Stimulated activated CD4-positive, alpha-beta T cell treated with anti-CD3 and anti-CD28 coated beads, Interleukin-1b, Interleukin-23, amount 100 ng/mL, for 1 hour (primary cell): ENCODE results near the gene LPP.

Experiments
- DNase-seq, 2 donors: peaks; one replicate each; pipeline ENCODE4 v3.0.0-alpha.2; 2020; ENCODE audit warnings: low read depth in 2 of 2

The LPP gene

DNA sequence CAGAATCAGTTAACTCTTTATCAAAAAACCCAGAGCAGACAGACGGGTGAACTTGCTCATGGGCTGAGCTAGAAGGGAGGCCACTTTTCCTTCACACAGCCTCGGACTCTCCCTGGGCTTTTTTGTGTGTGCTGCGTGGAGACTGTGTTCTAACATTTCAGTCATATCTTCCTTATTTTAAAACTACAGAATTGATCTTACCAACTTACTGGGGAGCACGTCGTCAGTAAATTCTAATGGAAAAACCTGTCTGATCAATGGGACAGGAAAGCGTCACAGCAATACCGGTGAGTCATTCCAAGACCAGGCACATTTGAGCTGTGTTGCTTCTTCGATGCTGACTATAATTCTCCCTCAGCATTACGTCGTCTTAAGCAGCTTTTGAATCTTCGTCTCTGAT is 145.1 kb downstream of the LPP start:
- no peak for DNase-seq

DNA sequence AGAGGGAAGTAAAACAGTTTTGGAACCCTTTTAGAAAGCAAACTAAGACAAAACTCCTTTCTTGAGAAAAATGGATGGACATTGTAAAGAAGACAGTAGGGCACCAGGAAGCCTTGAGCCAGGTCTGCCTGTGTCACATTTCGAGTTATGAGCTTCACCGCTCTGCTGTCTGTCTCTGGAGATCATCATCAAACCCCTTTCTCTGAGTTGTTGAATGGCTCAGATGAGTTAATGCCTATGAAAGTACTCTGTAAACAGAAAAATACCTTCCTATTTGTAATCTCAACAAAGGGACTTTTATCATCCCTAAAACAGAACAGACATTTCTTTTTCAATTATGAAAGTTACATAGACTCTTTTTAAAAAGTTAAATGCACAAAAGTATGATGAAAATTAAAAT is 145.8 kb downstream of the LPP start:
- no peak for DNase-seq

DNA sequence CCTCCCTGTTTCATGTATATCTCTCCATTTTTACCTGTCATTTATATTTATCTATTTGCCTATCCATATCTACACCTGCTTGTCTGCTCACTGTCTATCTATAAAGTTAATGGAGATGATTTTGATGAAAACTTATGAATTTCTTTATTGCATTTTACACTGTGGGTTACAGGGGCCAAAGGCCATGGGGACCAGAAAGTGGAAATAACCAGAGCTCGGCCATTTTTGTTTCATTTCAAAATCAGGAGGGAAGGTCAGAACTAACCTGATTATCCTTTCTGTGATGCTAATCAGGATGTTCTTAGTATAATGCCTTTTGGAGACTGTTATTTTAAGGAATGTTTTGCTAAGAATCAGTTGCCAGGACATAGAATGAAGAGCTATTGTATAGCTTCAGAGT is 147.2 kb downstream of the LPP start:
- no peak for DNase-seq

DNA sequence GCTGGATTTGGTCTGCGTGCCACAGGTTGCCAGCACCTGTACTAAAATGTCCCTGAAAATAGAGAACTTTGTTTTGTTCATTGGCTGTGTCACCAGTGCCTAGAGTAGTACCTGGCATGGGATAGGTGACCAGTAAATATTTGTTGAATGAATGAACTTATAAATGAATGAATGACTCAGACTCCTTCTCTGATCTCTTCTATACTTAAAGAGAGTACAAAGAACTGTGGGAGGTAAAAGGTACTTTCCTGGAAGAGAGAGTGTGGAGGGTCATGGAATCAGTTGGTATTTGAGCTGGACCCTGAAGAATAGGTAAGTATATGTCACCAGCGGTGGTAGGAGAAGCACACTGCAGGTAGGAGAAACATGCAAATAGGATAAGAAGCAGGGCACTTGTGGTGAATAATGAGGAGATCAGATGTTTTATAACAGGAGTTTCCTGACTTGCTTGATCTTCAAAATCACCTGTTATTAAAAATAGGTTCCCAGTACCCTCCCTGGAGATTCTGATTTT is 149.4 kb downstream of the LPP start:
- DNase-seq, result no peak

DNA sequence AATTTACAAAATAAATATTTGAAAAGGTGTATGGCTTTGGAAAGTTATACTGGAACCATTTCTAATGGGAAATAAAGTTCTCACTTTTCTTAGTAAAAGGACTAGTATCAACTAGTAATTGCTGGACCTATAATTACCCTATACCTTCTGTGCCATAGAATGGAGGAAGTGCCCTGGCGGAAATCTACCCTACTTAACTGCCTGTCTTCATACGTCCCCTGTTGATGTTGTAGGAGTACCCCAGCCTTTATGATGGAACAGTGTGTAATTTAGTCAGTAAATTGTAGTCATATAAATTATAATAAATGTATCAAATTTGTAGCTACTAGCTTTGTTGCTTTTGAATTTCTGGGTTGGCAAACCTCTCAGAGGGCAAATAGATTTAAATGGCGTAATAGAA is 149.9 kb downstream of the LPP start:
- DNase-seq, result no peak

DNA sequence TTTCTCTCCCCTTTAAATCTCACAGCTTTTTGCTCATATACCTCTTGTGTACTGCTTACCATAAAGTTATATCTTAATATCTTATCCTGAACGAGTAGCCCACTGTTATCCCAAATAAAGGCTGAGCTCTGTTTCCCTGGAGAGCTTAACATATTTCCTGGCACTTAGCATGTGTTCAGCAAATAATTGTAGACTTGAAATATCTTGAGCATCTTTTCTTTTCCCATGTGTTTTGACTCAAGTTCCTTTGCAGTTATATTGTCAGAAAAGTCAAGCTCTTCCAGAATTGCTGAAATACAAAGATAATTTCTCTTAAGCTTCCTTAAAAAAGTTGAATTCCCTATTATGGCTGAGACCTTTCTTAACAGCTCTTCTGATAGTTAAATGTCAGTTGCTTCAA is 150.5 kb downstream of the LPP start:
- DNase-seq, result no peak

DNA sequence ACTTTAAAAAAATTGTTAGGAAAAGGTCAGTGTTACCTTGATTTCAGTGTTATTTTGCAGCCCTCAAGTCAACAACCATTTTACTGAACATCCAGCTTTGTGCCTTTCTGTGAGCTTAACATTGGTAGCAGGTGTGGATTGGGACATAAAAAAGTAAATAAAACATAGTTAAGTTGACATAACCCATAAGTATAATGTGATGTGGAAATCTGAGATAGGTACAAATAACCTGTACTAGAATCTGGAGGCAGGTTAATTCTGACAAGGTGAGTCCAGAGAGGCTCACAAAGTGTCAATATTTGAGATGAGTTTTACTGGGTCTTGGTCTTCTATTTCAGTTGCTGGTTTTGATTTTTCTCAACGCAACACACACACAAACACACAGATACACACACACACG is 151.3 kb downstream of the LPP start:
- no peak for DNase-seq

DNA sequence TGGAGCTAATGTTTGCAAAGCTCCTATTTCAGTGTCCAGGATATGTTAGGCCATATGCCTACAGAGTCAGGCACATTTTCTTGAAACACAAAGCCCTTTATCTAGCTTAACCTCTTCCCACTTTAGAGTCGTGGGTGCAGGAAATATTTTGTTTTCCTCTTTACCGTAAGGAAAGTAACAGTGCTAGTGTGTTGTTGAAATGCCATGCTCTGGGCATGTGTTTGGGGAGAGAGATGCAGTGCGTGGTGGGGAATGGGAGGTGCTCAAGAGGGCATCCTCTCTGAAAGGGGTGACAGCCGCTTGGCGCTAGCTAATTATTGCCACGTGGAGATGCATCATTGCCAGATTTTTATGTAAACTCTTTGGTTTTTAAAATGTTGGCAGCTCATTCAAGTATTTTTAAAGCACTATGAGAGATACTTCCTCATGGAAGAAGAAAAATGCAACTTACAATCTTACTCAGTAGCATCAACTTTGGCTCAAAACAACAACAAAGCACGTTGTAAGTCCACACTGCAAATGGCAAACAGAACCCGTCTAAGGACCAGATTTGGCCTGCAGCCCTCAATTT is 152.6 kb downstream of the LPP start:
- DNase-seq, result no peak

DNA sequence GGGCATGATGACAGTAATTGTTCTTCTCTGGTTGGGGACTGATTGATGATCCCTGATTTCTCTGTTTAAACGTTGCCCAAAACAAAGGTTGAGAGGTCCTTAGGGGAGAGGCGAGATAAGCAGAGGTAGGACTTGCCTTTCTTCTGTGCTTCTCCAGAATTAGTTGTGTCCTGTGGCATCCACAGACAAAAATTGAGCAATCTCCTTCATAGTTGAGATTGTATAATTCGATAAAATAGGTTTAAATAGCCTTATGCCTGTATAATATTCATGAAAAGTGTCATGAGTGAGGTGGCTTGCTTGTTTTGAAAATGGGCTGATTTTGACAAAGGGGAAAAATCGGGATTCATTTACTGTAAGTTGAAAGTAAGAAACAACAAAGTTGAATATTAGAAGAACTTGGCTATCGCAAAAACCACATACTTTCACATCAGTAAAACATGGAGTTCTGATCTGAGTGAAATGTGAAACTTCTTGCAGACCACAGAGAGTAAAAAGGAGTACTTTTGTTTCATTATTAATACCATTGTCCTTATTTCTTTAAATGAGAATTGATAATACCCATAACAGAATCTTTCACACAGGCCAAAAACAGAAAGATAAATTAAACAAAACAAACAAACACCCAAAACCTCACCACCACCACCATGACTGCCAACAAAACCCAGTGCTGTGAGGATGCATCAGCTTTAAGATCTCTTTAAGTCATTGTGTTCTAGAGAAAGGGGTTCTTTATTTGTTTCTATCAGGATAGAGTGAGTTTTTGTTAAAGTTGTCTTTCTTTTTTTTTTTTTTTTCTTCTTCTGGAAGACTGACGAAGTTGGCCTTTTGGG is 155.7 kb downstream of the LPP start:
- DNase-seq, result no peak

DNA sequence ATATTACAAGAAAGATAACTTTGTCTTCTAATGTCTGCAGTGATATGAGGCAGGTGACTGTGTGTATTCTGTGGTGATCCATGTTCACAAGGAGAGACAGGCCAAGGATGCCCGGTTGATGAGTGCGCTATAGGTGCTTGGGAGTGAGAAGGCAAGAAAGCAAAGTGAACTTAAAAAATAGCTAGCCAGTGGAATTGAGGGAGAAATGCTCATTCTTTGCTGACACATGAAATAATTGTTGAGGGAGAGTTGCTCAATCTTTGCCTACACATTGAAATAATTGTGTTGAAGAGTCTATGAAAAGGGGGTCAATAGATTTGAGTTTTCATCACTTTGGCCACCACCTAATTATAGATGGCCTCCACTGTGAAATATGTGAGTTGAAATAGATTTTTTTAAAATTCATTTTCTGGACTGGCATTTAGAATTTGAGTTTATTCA is 156.3 kb downstream of the LPP start:
- no peak for DNase-seq

DNA sequence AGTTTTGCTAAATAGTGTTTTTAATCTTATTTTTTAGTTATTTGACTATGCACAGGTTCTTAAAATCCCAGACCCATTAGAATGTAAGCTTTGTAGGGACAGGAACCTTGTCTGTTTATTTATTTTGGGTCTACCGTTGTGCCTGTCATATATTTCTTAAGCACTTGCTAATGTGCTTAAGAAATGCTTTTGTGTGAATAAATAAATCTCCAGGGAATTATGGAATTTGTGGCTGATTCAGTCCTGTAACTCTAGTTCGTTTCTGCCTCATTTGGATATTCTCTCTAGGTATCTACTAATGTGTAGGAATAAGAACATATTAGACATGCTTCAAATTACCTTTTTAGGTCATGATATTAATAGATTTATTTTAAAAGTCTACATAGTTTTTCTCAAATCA is 161.6 kb downstream of the LPP start:
- DNase-seq, result no peak

DNA sequence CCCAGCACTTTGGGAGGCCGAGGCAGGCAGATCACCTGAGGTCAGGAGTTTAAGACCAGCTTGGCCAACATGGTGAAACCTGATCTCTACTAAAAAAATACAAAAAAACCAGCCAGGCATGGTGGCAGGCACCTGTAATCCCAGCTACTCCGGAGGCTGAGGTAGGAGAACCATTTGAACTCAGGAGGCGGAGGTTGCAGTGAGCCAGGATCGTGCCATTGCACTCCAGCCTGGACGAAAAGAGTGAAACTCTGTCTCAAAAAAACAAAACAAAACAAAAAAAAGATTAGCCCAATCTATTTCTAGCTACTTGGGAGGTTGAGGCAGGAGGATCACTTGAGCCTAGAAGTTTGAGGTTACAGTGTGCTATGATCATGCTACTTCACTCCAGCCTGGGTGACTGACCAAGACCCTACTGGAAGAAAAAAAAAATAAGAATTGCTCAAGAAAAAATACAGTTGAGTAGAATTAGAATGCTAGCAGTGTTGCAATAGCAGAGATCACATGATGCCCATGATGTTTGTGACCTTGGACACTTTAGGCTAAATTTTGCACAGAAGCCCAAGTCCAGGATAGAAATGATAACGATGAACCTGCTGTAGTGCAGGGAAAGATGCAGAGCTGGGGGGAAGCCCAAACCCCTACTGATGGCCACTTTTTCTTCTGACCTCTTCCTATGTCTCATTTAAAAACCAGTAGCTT is 162.2 kb downstream of the LPP start:
- no peak for DNase-seq

DNA sequence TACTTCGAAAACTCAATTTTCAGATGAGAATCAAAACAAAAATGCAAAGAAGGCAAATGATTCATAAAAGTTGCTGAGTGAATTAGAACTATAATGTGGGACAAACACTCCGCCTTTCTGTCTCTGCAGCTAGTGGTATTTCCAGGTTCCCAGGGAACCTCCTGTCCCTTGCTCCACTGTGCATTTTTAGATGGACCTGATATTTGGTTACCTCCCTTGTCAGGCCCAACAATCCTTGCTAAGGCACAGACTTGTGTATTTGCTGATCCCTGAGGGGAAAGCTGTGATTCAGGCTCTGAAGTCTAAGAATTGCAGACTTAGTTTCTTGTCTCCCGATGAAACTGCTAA is 162.7 kb downstream of the LPP start:
- DNase-seq, result no peak

DNA sequence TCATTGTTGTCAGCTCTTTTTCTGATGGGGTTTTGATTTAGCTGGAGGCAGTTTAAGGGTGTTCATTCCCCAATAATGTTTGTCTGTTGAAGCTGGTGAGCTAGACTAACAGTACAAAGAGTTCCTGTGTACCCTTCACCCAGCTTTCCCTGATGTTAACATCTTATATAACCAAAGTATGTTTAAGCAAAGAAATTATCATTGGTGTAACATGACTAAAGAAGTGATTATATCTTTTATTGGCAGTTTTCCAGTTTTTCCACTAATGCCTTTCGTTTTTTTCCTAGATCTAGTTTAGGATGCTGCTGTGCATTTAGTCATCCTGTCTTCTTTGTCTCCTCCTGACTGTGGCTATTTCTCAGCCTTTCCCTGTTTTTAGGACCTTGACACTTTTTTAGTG is 165.6 kb downstream of the LPP start:
- DNase-seq, result no peak

DNA sequence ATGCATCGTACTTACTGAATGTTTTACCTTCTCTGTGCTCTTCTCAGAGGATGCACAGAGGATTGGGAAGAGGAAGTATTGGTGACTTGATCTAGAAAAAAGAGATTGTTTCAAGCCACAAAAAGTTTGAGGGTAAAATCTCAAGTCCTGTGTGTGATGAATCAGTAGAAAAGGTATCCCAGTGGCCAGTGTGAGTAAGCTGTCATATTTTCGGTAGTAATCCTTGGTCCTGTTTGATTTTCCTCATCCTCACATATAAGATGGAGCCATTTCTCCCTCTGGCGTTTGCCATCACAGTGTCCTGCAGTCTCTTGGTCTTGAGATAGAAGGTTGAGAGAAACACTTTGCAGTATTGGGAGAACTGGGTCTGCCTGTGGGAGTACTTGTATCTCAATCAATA is 166.8 kb downstream of the LPP start:
- no peak for DNase-seq

DNA sequence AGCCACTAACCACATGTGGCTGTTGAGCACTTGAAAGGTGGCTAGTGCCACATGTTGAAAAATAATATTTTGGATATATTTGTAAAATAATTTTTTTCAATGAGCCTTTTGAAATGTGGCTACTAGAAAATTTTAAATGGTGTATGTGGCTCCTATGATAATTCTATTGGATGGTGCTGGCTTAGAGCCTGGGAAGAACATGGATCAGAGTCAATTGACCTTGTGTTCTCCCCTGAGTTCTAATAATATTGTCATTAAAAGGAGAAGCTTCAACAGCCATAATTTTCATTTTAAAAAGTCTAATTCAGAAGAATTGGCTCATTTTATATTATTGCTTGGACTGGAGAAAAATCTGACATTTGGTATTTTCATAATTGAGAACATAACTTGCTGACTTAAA is 167.3 kb downstream of the LPP start:
- no peak for DNase-seq

DNA sequence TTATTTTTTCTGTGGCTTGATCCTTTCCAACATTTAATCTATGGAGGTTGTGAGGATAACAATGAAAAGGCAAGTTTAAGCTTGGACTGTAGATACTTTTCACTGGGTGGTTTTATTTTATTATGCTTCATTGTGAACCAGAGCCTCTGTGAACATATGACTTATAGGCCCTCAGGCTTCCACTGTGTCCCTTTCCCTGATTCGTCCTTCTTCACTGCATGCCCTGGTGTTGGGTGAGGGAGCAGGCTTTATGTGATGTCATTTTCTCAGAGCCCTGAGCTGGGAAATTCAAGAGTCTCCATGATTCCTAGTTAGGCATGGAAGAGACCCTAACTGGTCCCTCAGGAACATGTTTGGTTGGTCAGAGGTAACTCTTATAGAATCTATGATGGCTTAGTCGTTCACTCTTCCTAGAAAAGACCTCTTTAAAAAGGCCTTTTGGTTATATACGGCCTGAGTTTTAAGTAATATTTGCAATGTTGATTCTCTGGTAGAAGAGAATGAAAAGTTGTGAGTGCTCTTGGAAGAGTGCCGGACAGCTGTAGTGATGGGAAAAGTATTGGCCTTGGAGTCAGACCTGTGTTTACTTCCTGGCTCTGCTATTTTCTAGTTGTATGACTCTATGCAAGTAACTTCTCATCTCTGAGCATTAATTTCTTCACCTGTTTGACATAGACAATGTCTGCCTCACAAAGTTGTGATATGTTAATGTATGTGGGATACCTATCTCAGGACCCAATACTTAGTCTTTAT is 168.4 kb downstream of the LPP start:
- DNase-seq, result no peak

DNA sequence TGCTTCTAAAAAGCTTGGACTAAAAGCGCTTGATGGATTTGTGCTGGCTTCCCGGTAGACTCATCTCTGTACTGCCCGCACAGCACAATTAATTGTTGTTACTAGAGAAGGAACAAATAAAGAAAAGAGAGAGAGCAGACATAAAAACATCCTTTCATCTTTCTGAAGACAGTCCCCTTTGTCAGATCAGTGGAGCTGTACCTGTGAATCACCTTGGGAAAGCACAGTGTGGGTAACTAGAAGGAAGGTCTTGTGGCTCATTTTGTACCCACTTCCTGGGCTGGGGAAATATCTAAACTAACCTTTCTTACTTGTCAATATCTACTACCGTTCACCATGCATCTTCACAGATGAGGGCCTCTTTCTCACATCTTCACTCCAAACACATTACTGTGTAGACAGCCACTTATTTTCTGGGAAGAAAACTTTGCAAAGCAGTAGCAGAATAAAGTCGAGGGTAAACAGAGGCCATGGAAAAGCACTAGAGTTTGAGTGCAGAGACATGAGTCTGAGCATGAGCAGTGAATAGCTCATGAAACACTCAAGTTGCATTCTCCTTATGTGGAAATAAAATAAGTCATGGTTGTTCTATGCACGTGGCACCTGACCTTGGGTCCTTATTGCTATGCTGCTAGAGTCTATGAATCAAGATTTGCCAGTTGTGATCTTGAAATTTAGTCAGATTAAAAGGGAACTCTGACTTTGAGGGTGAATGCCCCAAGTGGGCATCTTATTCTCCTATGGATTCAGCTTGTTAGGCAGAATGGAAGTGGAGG is 169.3 kb downstream of the LPP start:
- DNase-seq, result peak in 1 of 2 donors; percentile 3

DNA sequence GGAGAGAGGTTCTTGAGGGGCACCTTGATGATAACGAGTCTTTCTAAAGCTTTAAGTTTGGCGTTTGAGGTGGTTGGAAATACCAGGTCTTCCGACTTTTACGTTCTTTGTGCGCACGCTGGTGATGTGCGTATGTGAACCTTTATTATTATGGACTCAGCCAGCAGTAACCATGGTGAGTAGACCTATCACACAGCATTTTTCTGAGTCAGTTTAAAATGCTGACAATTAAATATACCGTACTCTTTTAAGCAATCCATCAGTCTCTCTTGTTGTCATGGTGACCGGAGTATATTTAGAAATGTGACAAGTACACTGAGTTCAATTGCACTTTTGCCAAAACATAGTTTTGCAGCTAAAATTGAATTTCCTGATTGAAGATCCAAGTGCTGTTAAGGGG is 172.2 kb downstream of the LPP start:
- DNase-seq, result no peak

DNA sequence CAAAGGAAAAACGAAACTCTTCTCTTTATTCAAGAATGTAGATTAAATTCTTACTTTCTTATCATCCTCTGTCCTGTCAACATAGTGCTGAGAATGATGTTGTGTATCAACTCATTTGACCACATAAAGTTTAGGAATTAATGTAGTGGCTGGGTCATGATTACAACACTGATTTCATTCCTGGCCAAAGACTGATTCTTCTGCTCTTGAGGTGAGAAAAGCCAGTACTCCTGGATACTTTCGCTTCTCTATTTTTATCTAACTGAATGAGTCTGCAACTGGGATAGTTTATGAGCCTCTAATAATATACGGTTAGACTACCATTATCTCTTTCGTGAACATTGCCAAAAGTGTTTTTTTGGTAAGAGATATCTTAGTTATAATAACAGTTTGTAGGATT is 173.0 kb downstream of the LPP start:
- DNase-seq, result no peak

DNA sequence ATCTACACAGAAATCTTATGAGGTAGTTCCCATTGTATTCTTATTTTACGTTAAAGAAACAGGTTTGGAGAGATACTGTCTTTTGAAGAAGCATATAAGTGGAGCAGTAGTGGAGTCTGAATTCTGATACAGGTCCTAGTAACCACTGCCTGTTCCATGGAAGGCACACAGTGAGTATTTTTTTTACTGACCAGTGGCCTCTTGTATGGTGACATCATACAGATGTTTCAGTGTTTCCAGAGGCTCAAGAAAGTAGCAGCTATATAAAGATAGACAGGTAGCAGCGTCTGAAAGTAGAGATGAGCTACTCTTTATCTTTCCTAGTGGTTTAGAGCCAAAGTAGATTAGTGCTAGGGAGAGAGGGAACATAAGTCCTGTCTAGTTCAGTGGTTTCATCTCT is 173.5 kb downstream of the LPP start:
- no peak for DNase-seq

DNA sequence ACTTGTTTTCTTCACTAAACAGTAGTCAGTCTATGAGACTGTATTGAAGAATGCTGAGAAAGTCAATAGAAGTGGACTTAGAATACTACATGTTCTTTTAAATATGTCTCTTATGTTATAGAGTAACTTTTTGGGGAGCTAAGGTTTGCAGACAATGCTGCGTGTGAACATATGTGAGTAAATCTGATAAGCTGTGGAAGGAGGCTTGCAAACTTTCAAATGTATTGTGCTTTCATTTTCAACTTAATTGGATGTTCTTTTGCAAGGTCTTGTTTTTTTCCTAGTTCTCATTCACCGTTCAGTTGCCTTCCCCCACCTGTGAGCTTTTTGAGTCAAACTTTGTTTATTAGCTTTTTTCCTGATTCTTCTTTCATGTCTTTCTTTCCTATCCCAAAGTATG is 176.2 kb downstream of the LPP start:
- DNase-seq, result no peak
